ENCODE results near the gene LRRC74B.

The LRRC74B gene

GRCh38 chr22:21014202-21014725 lies 31.5 kb upstream of the LRRC74B start:
- DNase-seq (ENCODE audit: low spot score), result peak; percentile 87

GRCh38 chr22:21014726-21015465 lies 30.9 kb upstream of the LRRC74B start, which contains the start of gene P2RX6:
P2RX6 (plus strand) TSS chr22:21015165; CDS start chr22:21015175, 10 bp downstream.
- no peak for DNase-seq (ENCODE audit: low spot score)

GRCh38 chr22:21015466-21016006 lies 30.2 kb upstream of the LRRC74B start:
- no peak for DNase-seq (ENCODE audit: low spot score)

GRCh38 chr22:21016644-21017420 lies 28.9 kb upstream of the LRRC74B start:
- no peak for DNase-seq (ENCODE audit: low spot score)

- no peak for DNase-seq (ENCODE audit: low spot score)
Observed at GRCh38 chr22:21018314-21018713, 27.4 kb upstream of the LRRC74B start.

- DNase-seq (ENCODE audit: low spot score), result no peak
Observed at GRCh38 chr22:21020802-21021429, 24.8 kb upstream of the LRRC74B start.

- DNase-seq (ENCODE audit: low spot score), result no peak
Observed at GRCh38 chr22:21022507-21022906, 23.2 kb upstream of the LRRC74B start.

- DNase-seq (ENCODE audit: low spot score), result no peak
Observed at GRCh38 chr22:21022955-21023614, 22.7 kb upstream of the LRRC74B start.

- DNase-seq (ENCODE audit: low spot score), result peak; percentile 26
Observed at GRCh38 chr22:21025266-21025665, 20.5 kb upstream of the LRRC74B start.

GRCh38 chr22:21025763-21026755 lies 19.7 kb upstream of the LRRC74B start:
- DNase-seq (ENCODE audit: low spot score), result no peak

- no peak for DNase-seq (ENCODE audit: low spot score)
Observed at GRCh38 chr22:21026783-21027692, 18.7 kb upstream of the LRRC74B start.

GRCh38 chr22:21028277-21029251 lies 17.2 kb upstream of the LRRC74B start:
- no peak for DNase-seq (ENCODE audit: low spot score)

- no peak for DNase-seq (ENCODE audit: low spot score)
Observed at GRCh38 chr22:21029486-21030025, 16.2 kb upstream of the LRRC74B start.

- DNase-seq (ENCODE audit: low spot score), result no peak
Observed at GRCh38 chr22:21030032-21030431, 15.7 kb upstream of the LRRC74B start.

GRCh38 chr22:21030621-21031544 lies 14.9 kb upstream of the LRRC74B start:
- no peak for DNase-seq (ENCODE audit: low spot score)

- no peak for DNase-seq (ENCODE audit: low spot score)
Observed at GRCh38 chr22:21031545-21032036, 14.2 kb upstream of the LRRC74B start.

All from CD4-positive, alpha-beta T cell treated with Interleukin-6 at 100 ng/mL for 8 hours (primary cell).